Prostate gland (tissue), 2 donors: ENCODE measurements around the gene NRM. TPM values are rescaled to one million over a fixed set of nuclear protein-coding genes. Genes with fewer than 3 reads are reported as not detected.
"Not testable (repeated sequence)": the region's sequence is repeated elsewhere in the genome, so short reads cannot be mapped to it uniquely, and the experiment has no call there.

Experiments
- DNase-seq: peaks from one replicate; pipeline ENCODE4 v3.0.0-alpha.2; 2019; ENCODE audit warnings: low spot score
- H3K27ac ChIP-seq, 2 donors: fragments of 200-600 bp; sonication (generic); 2 replicates each; pipeline ENCODE4 v1.5.1; 2017 to 2019
- H3K27me3 ChIP-seq: fragments of 200-600 bp; sonication (generic); replicated peaks from 2 replicates; pipeline ENCODE4 v1.5.1; 2019; ENCODE audit not compliant: insufficient read depth
- H3K36me3 ChIP-seq, 2 donors: fragments of 200-600 bp; sonication (generic); 1 replicate in 1 of 2; 2 replicates in 1 of 2; pipeline versions ENCODE4 v1.5.1 to v1.8.1; 2017 to 2019
- H3K4me1 ChIP-seq: fragments of 200-600 bp; sonication (generic); replicated peaks from 2 replicates; pipeline ENCODE4 v1.5.1; 2019
- H3K4me3 ChIP-seq, 2 donors: fragments of 200-600 bp; sonication (generic); 2 replicates each; pipeline ENCODE4 v1.5.1; 2017 to 2019
- H3K9me3 ChIP-seq: fragments of 200-600 bp; sonication (generic); 2 replicates; pipeline ENCODE4 v1.5.1; 2017
- POLR2A ChIP-seq: fragments of 450-650 bp; IDR thresholded peaks from one replicate; pipeline ENCODE4 v1.6.1; 2016; ENCODE audit warnings: antibody characterized with exemption, mild to moderate bottlenecking
- POLR2AphosphoS5 ChIP-seq: sonication (generic); formaldehyde crosslinking; IDR thresholded peaks from one replicate; pipeline ENCODE4 v1.6.1; 2017; ENCODE audit warnings: antibody characterized with exemption
- WGBS: methylation state at CpG from one replicate; pipeline ENCODE4 v1.1.5; 2018; 5-methylcytosine and 5-hydroxymethylcytosine counted together
- intact Hi-C: fragments of 100-400 bp; cut with DNase I; formaldehyde crosslinking; loops from one replicate; pipeline ENCODE4 v1.14.2; 2022
- total RNA-seq, 2 donors: library from RNA; depleted of rRNA; stranded (reverse); fragments of >200 nt; gene quantifications; one replicate each; pipeline ENCODE4 v1.1.0, GENCODE V29; 2016
- TF ChIP-seq, protein P1 (sequence below), 4 experiments: fragments of 200-600 bp in 2 of 4; fragments of 450-650 bp in 2 of 4; sonication (generic) in 2 of 4; IDR thresholded peaks; 1 replicate in 3 of 4; 2 replicates in 1 of 4; pipeline ENCODE4 v1.5.1; 2016 to 2019; ENCODE audit warnings: antibody characterized with exemption in 4 of 4, mild to moderate bottlenecking in 2 of 4, moderate library complexity in 2 of 4

NRM gene
- total RNA-seq, 2 donors from 2014 or later = 5.9 to 7.3 TPM

DNA sequence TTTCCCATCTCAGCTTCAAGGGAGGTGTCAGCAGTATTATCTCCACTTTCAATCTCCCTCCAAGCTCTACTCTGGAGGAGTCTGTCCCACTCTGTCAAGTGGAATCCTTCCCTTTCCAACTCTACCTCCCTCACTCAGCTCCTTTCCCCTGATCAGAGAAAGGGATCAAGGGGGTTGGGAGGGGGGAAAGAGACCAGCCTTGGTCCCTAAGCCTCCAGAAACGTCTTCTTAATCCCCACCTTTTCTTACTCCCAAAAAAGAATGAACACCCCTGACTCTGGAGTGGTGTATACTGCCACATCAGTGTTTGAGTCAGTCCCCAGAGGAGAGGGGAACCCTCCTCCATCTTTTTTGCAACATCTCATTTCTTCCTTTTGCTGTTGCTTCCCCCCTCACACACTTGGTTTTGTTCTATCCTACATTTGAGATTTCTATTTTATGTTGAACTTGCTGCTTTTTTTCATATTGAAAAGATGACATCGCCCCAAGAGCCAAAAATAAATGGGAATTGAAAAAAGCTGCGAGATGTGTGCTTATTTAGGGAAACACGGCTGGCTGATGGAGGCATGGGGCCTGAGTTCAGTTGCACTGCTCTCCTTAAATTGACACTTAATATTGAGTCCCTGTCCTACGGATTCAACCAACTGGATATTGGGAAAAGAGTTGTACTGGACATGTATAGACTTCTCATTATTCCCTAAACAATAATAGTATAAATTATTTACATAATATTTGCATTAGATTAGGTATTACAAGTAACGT, 34.3 kb upstream of the NRM start:
- Histone ChIP-seq H3K36me3 (peaks cover 0 to 10% of the 10 kb centered on the region in 2 donors), H3K9me3 (no peaks in the 10 kb centered on the region), H3K4me1 (peaks cover 6% of the 10 kb centered on the region), H3K27me3 (no peaks in the 10 kb centered on the region), H3K27ac (no peak overlapping the region), H3K4me3 (no peak overlapping the region)
- TF ChIP-seq POLR2A (no peak), POLR2AphosphoS5 (no peak)
- TF ChIP-seq, protein P1, sequence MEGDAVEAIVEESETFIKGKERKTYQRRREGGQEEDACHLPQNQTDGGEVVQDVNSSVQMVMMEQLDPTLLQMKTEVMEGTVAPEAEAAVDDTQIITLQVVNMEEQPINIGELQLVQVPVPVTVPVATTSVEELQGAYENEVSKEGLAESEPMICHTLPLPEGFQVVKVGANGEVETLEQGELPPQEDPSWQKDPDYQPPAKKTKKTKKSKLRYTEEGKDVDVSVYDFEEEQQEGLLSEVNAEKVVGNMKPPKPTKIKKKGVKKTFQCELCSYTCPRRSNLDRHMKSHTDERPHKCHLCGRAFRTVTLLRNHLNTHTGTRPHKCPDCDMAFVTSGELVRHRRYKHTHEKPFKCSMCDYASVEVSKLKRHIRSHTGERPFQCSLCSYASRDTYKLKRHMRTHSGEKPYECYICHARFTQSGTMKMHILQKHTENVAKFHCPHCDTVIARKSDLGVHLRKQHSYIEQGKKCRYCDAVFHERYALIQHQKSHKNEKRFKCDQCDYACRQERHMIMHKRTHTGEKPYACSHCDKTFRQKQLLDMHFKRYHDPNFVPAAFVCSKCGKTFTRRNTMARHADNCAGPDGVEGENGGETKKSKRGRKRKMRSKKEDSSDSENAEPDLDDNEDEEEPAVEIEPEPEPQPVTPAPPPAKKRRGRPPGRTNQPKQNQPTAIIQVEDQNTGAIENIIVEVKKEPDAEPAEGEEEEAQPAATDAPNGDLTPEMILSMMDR (IDR thresholded peaks at IDR 0.05) = no peak
- WGBS = 34% methylated on average over 6 of the region's 6 CpGs
- no peak for DNase-seq
- intact Hi-C loops = loop anchor here (5.0 kb wide), 2 partner anchors 152 to 168 kb away; partner anchors contain the start of genes GNL1 and PRR3

DNA sequence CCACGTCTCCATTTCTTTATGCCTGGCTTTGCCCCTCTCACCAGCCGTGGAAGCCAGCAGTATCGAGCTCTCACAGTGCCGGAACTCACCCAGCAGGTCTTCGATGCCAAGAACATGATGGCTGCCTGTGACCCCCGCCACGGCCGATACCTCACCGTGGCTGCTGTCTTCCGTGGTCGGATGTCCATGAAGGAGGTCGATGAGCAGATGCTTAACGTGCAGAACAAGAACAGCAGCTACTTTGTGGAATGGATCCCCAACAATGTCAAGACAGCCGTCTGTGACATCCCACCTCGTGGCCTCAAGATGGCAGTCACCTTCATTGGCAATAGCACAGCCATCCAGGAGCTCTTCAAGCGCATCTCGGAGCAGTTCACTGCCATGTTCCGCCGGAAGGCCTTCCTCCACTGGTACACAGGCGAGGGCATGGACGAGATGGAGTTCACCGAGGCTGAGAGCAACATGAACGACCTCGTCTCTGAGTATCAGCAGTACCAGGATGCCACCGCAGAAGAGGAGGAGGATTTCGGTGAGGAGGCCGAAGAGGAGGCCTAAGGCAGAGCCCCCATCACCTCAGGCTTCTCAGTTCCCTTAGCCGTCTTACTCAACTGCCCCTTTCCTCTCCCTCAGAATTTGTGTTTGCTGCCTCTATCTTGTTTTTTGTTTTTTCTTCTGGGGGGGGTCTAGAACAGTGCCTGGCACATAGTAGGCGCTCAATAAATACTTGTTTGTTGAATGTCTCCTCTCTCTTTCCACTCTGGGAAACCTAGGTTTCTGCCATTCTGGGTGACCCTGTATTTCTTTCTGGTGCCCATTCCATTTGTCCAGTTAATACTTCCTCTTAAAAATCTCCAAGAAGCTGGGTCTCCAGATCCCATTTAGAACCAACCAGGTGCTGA, 33.3 kb upstream of the NRM start:
- not testable (repeated sequence) for H3K9me3 ChIP-seq, H3K27me3 ChIP-seq, H3K4me3 ChIP-seq, H3K4me1 ChIP-seq, H3K36me3 ChIP-seq, H3K27ac ChIP-seq, DNase-seq
- intact Hi-C loops = loop anchor here (5.0 kb wide), 1 partner anchor 167 kb away; the partner anchor contains the start of genes GNL1 and PRR3
- WGBS = 37% methylated on average over 29 of the region's 29 CpGs

DNA sequence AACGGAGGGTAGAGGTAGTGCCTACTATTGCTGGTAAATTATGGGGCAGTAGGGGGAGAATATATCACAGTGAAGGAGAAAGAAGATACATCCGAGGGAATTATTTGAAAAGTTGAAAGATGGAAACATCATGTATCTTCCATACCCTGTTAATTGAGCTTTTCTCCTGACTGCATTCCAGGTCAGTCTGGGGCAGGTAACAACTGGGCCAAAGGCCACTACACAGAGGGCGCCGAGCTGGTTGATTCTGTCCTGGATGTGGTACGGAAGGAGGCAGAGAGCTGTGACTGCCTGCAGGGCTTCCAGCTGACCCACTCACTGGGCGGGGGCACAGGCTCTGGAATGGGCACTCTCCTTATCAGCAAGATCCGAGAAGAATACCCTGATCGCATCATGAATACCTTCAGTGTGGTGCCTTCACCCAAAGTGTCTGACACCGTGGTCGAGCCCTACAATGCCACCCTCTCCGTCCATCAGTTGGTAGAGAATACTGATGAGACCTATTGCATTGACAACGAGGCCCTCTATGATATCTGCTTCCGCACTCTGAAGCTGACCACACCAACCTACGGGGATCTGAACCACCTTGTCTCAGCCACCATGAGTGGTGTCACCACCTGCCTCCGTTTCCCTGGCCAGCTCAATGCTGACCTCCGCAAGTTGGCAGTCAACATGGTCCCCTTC, 32.5 kb upstream of the NRM start:
- H3K27ac ChIP-seq = peak overlapping the region in 1 of 2 donors; percentile 96
- H3K4me1 ChIP-seq, H3K36me3 ChIP-seq, DNase-seq, H3K9me3 ChIP-seq, H3K27me3 ChIP-seq, H3K4me3 ChIP-seq: not testable (repeated sequence)
- WGBS = 33% methylated on average over 16 of the region's 16 CpGs
- intact Hi-C loops = loop anchor here (5.0 kb wide), 1 partner anchor 166 kb away; the partner anchor contains the start of genes GNL1 and PRR3

DNA sequence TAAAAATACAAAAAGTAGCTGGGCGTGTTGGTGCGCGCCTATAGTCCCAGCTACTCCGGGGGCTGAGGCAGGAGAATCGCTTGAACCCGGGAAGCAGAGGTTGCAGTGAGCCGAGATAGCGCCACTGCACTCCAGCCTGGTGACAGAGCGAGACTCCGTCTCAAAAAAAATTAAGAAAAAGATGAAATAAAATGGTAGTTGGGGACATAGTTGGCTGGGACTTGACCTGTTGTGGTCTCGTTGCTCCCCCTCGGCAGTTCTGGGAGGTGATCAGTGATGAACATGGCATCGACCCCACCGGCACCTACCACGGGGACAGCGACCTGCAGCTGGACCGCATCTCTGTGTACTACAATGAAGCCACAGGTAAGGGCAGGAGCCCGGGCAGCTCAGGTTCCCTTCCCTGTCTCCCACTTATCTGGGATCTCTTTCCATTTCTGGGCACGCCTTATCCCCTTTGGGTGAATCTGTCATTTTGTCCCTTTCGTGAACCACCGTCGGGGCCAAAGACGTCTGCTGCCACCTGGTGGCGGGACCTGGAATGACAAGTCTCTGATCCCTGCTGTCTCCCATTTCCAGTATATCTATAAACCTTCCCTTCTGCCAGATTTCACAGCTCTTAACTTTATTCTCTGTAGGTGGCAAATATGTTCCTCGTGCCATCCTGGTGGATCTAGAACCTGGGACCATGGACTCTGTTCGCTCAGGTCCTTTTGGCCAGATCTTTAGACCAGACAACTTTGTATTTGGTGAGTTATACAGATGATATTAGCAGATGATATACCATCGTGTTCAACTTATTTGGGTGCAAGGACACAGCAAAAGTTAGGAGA, 31.7 kb upstream of the NRM start:
- H3K9me3 ChIP-seq = no peaks in the 10 kb centered on the region
- TF ChIP-seq, protein P1 (IDR thresholded peaks at IDR 0.05) = peak; percentile 94 to 99 (median 98)
- TF ChIP-seq POLR2A (no peak), POLR2AphosphoS5 (peak; percentile 85)
- peak overlapping the region; percentile 60 to 88 for H3K4me3 ChIP-seq
- peak; percentile 81 for DNase-seq
- peaks cover 0 to 10% of the 10 kb centered on the region in 2 donors for H3K36me3 ChIP-seq
- H3K27ac ChIP-seq = peak overlapping the region; percentile 88 to 96
- no peaks in the 10 kb centered on the region for H3K27me3 ChIP-seq
- intact Hi-C loops = loop anchor here (1.0 to 5.0 kb wide), 2 partner anchors 43 to 165 kb away; partner anchors contain the start of genes GNL1 and PRR3
- 6% methylated on average over 27 of the region's 27 CpGs for WGBS
- H3K4me1 ChIP-seq = peaks cover 6% of the 10 kb centered on the region

DNA sequence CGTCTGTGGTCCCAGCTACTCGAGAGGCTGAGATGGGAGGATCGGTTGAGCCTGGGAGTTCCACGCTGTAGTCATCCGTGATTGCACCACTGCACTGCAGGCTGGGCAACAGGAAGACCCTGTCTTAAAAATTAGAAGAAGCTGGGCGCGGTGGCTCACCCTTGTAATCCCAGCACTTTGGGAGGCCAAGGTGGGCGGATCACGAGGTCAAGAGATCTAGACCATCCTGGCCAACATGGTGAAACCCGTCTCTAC, 31.2 kb upstream of the NRM start:
- 0% methylated on average over 10 of the region's 10 CpGs for WGBS
- not testable (repeated sequence) for DNase-seq, H3K36me3 ChIP-seq, H3K4me1 ChIP-seq, H3K27me3 ChIP-seq, H3K9me3 ChIP-seq
- Histone ChIP-seq H3K27ac (peak overlapping the region; percentile 88 to 96), H3K4me3 (peak overlapping the region; percentile 60 to 88)
- intact Hi-C loops = loop anchor here (1.0 to 5.0 kb wide), 2 partner anchors 43 to 165 kb away; partner anchors contain the start of genes GNL1 and PRR3
